Osteoblast (primary cell): ENCODE data around the gene DHRS13. TPM values are rescaled to one million over a fixed set of nuclear protein-coding genes. Genes with fewer than 3 reads are reported as not detected.
"Not testable (repeated sequence)": the region's sequence is repeated elsewhere in the genome, so short reads cannot be mapped to it uniquely, and the experiment has no call there.

Experiments used
- DNase-seq: peaks from one replicate; pipeline ENCODE4 v3.0.0; 2011; ENCODE audit warnings: low spot score, mixed read lengths; ENCODE audit not compliant: insufficient read length; ENCODE audit errors: missing footprints
- H2AFZ ChIP-seq: 2 replicates; pipeline ENCODE4 v1.6.0; 2011; ENCODE audit warnings: mild to moderate bottlenecking, low read length
- H3K27ac ChIP-seq: 2 replicates; pipeline ENCODE4 v1.5.1; 2011; ENCODE audit warnings: mild to moderate bottlenecking, low read depth, low read length, moderate library complexity
- H3K27me3 ChIP-seq: 2 replicates; pipeline ENCODE4 v1.6.0; 2012; ENCODE audit warnings: mild to moderate bottlenecking, control low read depth, inconsistent platforms, low read length, moderate library complexity; ENCODE audit not compliant: insufficient read depth
- H3K36me3 ChIP-seq: 2 replicates; pipeline ENCODE4 v1.5.1; 2011; ENCODE audit warnings: mild to moderate bottlenecking, low read length, control low read depth, moderate library complexity; ENCODE audit not compliant: insufficient read depth
- H3K4me1 ChIP-seq: 2 replicates; pipeline ENCODE4 v1.5.1; 2011; ENCODE audit warnings: mild to moderate bottlenecking, low read length, control low read depth, moderate library complexity; ENCODE audit not compliant: insufficient read depth
- H3K4me2 ChIP-seq: 2 replicates; pipeline ENCODE4 v1.6.0; 2011; ENCODE audit warnings: mild to moderate bottlenecking, low read length; ENCODE audit not compliant: insufficient read depth
- H3K4me3 ChIP-seq: fragments of 200-600 bp; sonication (generic); 3 replicates; pipeline ENCODE4 v1.5.1; 2012; ENCODE audit warnings: mild to moderate bottlenecking, low read length, inconsistent platforms; ENCODE audit not compliant: insufficient read depth
- H3K79me2 ChIP-seq: 2 replicates; pipeline ENCODE4 v1.6.0; 2012; ENCODE audit warnings: mild to moderate bottlenecking, low read length, control low read depth, inconsistent platforms; ENCODE audit not compliant: insufficient read depth
- H3K9me3 ChIP-seq: 2 replicates; pipeline ENCODE4 v1.5.1; 2011; ENCODE audit warnings: low read depth, low read length, control low read depth
- H4K20me1 ChIP-seq: 2 replicates; pipeline ENCODE4 v1.6.0; 2012; ENCODE audit warnings: mild to moderate bottlenecking, low read length, control low read depth; ENCODE audit not compliant: insufficient read depth
- CTCF ChIP-seq: IDR thresholded peaks from 2 replicates; pipeline ENCODE4 v1.5.1; 2011; ENCODE audit warnings: mild to moderate bottlenecking, low read depth, low read length, moderate library complexity; ENCODE audit errors: extremely low read depth
- total RNA-seq: library from RNA; depleted of rRNA; stranded (reverse); fragments of >200 nt; gene quantifications from 2 replicates; pipeline ENCODE4 v1.2.3, GENCODE V29; 2012

The DHRS13 gene
- total RNA-seq, 1 donor = 6.2 TPM

GRCh38 chr17:28906706-28907438 lies 4.0 kb upstream of the DHRS13 start:
- Histone ChIP-seq H3K27ac (no peak overlapping the region), H2AFZ (no peak overlapping the region), H3K4me1 (peaks cover 19% of the 10 kb centered on the region)

DNA sequence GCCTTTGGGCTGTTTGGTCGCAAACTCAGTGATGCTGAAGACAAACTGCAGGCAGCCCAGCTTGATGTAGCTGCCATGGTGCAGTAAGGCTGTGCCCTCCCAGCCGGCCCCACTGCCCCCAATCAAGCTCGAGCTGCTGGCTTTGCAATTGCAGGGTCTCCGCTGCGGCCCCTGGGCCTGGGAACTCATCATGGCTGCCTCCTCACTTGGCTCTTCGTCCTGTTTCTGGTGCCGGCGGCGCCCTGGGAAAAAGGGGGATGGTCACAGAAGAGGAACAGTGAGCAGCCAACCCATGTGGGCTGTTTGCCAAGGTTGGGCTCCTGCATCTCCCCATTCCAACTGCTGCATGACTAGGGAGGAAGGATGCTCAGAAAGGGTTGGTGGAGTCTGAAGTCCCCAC lies 3.4 kb upstream of the DHRS13 start:
- Histone ChIP-seq H3K36me3 (peaks cover 60% of the 10 kb centered on the region), H2AFZ (no peak overlapping the region), H3K4me1 (peaks cover 21% of the 10 kb centered on the region), H3K9me3 (no peaks in the 10 kb centered on the region), H4K20me1 (peaks cover 12% of the 10 kb centered on the region), H3K27ac (no peak overlapping the region), H3K79me2 (no peaks in the 10 kb centered on the region), H3K4me2 (no peak overlapping the region), H3K27me3 (no peaks in the 10 kb centered on the region), H3K4me3 (no peak overlapping the region)
- no peak for DNase-seq
- no peak for TF ChIP-seq CTCF

More at GRCh38 chr17:28906706-28907438, 4.0 kb upstream of the DHRS13 start:
- Histone ChIP-seq H3K4me3 (no peak overlapping the region), H3K4me2 (no peak overlapping the region), H3K27me3 (no peaks in the 10 kb centered on the region), H3K9me3 (no peaks in the 10 kb centered on the region), H3K36me3 (peaks cover 66% of the 10 kb centered on the region), H4K20me1 (peaks cover 15% of the 10 kb centered on the region), H3K79me2 (no peaks in the 10 kb centered on the region)
- no peak for TF ChIP-seq CTCF
- DNase-seq = no peak

DNA sequence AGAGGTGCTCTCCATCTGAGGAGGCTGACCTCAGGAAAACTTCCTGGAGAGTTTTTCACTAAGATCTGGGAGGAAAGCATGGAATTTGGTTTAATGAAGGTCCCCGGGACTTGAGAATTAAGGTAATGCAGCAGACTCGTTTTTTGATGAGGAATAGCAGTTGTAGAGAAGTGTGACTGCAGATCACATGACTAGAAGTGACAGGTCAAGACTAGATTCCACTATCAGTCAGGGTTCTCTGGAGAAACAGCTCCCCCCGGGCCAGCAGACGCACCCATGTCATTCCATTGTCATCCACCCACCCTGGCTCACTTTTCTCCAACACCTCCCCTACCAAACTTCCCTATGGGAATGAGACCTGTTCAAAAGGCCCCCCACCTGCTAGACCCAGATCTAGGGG lies 1.9 kb upstream of the DHRS13 start:
- Histone ChIP-seq H3K79me2 (no peaks in the 10 kb centered on the region), H3K27ac (no peak overlapping the region), H3K36me3 (peaks cover 46% of the 10 kb centered on the region), H3K4me3 (no peak overlapping the region), H2AFZ (no peak overlapping the region), H4K20me1 (peaks cover 12% of the 10 kb centered on the region), H3K4me2 (no peak overlapping the region), H3K4me1 (peaks cover 21% of the 10 kb centered on the region), H3K9me3 (no peaks in the 10 kb centered on the region), H3K27me3 (no peaks in the 10 kb centered on the region)
- no peak for TF ChIP-seq CTCF
- peak; percentile 66 for DNase-seq

- H3K27me3 ChIP-seq, H3K27ac ChIP-seq, H3K9me3 ChIP-seq, H3K79me2 ChIP-seq, DNase-seq, H3K4me3 ChIP-seq, H4K20me1 ChIP-seq, H2AFZ ChIP-seq: not testable (repeated sequence)
- peak overlapping the region; percentile 88 for H3K4me2 ChIP-seq
- H3K4me1 ChIP-seq = peaks cover 14% of the 10 kb centered on the region
- H3K36me3 ChIP-seq = peaks cover 33% of the 10 kb centered on the region
Observed at GRCh38 chr17:28903546-28903841, 615 bp upstream of the DHRS13 start.
